Limb (tissue), 2 donors: ENCODE data around the gene ESR1.
"Not testable (repeated sequence)": the region's sequence is repeated elsewhere in the genome, so short reads cannot be mapped to it uniquely, and the experiment has no call there.

Experiments used
- DNase-seq, 2 donors: peaks; one replicate each; pipeline ENCODE4 v3.0.0-alpha.2; 2016; ENCODE audit errors: extremely low spot score in 2 of 2

ESR1 gene

DNA sequence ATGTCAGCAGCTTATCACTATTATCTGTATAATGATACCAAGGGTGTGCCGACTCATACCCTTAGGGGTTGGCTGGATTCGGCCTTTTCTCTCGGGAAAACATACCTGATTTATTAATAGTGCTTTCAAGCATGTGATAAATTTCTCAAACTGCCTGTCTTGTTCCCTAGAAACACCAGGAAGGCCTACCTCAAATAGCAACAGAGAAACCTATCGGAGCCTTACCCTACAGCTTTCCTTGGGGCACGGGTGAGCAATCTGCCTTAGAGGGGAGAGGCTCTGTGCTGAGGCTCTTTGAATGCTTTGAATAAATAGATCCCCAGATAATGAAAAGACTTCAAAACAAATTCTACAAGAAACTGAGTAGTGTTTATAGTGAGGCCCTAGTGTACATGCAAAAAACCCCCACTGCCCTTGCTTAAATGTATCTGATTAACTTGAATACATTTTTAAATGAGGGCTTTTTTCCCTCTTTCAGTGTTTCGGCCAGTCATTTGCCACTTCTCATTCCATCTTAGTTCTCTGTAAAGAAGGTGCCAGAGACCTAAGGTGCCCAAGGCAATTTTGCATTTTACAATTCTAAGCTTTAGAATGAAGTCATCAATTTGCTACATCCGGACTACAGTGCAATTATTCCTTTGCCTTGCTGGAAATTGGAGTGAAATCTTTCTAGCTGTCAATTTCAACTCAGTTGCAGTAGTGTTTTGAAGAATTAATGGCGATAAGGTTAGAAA lies 320.1 kb downstream of the ESR1 start:
- DNase-seq: no peak

- no peak for DNase-seq
These were observed 322.2 kb downstream of the ESR1 start for GRCh38 chr6:152129691-152130151.

GRCh38 chr6:152130441-152130840 lies 323.0 kb downstream of the ESR1 start:
- no peak for DNase-seq

GRCh38 chr6:152135755-152136448 lies 328.4 kb downstream of the ESR1 start:
- no peak for DNase-seq

DNA sequence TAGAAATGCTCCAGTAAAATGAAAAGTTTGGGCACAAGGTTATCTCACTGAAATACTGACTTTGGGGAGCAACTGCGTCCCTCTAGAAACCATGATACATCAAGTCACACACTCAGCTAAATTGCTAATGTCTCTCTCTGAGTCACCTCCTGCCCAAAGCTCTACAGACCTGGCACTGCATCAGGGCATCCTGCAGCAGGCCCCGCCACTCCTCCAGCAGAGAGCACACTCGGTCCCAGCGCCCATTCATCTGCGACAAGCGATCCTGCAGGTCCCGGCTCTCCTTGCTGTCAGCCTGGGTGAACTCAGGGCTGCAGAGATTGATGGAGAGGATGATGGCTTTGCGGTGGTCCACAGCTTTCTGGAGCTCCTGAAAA lies 329.0 kb downstream of the ESR1 start:
- DNase-seq: no peak

- DNase-seq: not testable (repeated sequence)
These were observed 330.9 kb downstream of the ESR1 start for GRCh38 chr6:152138344-152138743.

GRCh38 chr6:152142105-152142504 lies 334.6 kb downstream of the ESR1 start:
- DNase-seq: peak in 1 of 2 donors; percentile 18

- DNase-seq: no peak
These were observed 335.9 kb downstream of the ESR1 start for GRCh38 chr6:152143359-152143758.

- no peak for DNase-seq
These were observed 338.9 kb downstream of the ESR1 start for GRCh38 chr6:152146385-152146784.

- no peak for DNase-seq
These were observed 339.8 kb downstream of the ESR1 start for GRCh38 chr6:152147269-152147668.

DNA sequence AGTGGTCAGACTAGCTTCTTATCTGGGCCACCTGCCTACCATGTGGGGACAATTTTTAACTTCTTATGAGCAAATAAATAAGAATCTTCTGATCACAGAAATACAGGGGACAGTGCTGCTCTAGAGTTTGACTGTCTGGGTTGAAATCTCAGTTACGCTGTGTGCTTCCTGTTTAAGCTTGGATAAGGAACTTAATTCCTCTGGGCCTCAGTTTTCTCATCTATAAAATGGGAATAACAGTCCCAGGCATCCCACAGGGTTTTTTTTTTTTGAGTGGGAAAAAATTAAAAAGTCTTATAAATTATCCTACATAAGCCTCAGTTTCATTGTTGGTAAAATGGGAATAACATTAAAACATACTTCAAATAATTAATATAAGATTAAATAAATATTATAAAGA lies 340.9 kb downstream of the ESR1 start:
- DNase-seq: no peak

DNA sequence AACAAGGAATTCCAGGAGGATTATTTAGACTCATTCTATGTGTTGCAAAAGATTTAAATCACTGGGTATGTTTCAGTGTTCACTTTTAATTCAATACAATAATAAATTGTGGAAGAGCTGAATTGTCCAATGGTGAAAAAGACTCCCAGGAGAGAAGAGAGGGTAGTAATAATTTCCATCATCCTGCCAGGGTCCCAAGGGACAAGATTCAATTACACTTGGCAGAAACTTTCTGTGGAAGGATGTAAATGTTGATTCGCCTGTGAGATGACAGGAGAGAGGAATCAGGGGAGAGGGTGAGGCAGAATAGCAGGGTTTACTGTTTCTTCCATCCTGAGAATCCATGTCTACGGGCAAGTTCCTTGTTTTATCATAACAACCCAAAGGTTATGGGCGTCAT lies 342.7 kb downstream of the ESR1 start:
- no peak for DNase-seq

DNA sequence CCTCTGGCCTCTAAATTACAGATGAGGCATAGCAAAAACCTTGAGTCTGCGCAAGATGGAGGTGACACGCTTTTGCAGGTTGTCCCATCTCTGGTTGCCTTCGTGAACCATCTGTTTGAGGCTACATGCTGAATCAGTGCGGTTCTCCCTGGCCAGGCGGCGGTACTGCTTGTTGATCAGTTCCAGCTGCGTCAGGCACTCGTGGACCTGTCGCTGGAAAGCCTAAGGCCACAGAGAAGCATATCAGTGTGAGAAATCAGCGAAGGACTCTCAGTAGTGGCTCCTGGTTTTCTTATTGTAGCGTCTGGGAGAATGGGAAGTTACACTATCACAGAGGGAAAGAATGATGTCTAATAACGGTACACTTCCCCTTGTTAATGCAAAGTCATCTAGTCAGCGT lies 344.4 kb downstream of the ESR1 start:
- no peak for DNase-seq

- DNase-seq: no peak
These were observed 347.3 kb downstream of the ESR1 start for GRCh38 chr6:152154559-152155356.

- no peak for DNase-seq
These were observed 348.3 kb downstream of the ESR1 start for GRCh38 chr6:152155792-152156191.

DNA sequence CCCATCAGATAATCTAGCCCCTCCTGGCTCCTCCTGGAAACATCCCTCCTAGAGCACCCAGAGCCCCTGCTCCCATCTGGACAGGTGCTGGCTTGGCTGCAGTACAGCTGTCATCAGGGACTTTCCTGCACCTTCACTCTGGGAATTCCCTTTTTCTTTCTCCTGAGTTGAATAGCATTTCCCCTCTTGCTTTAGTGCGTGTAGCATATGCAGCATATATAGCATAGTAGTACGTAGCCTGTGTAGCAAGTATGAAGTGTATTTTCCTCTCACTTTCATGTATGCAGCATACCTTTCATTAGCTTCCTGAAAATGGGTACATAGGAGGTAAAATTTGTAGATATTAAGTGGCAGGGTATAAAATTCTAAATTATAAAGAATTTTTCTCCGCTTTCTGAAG lies 352.9 kb downstream of the ESR1 start:
- DNase-seq: no peak

- no peak for DNase-seq
These were observed 354.0 kb downstream of the ESR1 start for GRCh38 chr6:152161501-152161900.

DNA sequence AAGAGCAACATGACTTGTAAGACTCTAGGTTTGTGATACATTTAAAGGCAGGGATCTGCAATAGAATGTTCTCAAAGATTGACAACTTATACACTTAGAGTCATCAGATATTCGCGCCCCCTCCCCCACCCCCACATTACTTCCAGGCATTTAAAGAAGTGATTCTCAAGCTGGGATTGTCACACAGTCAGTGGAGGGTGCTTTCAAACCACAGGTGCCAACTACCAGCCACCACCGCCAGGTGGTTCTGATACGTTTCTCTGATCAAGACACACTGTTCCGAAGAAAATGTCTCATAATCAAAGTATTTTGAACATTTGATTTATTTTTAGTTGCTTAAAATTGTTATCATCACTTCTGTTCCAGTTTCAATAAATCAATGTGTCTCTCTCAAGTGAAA lies 357.5 kb downstream of the ESR1 start:
- DNase-seq: no peak

DNA sequence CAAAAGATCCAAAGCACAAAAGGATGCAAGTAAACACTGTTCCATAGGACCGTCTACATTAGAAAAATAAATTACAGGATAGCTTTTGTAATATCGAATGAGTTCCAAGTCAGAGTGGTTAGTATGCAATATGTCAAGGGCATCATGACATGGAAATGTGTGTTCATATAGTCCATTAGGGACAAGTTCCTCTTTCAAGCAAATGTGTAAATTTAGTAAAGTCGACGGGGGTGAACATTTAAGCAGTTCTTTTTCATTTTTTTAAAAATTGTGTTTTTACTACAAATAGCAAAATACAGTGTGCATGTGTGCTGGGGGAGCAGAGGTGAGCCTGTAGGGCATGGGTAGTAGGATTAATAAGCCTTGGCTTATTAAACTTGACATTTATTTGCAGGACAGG lies 359.0 kb downstream of the ESR1 start:
- no peak for DNase-seq

DNA sequence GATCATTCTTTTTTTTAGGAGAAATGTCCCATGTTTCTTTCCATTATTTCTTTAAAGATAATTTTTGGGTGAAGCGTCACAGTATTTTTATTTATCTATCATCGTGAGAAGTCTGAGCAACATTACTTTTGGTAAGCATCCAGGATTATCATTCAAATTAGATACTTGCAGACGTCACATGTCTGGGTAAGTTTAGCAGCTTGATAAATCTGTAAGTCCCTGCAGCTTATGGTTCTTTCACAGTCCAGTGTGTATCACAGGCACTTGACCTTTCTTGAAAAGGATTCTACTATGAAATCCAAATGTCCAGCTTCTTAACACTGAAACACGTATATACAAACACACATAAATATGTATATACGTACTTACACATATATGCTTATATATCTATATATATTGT lies 359.4 kb downstream of the ESR1 start:
- DNase-seq: no peak

DNA sequence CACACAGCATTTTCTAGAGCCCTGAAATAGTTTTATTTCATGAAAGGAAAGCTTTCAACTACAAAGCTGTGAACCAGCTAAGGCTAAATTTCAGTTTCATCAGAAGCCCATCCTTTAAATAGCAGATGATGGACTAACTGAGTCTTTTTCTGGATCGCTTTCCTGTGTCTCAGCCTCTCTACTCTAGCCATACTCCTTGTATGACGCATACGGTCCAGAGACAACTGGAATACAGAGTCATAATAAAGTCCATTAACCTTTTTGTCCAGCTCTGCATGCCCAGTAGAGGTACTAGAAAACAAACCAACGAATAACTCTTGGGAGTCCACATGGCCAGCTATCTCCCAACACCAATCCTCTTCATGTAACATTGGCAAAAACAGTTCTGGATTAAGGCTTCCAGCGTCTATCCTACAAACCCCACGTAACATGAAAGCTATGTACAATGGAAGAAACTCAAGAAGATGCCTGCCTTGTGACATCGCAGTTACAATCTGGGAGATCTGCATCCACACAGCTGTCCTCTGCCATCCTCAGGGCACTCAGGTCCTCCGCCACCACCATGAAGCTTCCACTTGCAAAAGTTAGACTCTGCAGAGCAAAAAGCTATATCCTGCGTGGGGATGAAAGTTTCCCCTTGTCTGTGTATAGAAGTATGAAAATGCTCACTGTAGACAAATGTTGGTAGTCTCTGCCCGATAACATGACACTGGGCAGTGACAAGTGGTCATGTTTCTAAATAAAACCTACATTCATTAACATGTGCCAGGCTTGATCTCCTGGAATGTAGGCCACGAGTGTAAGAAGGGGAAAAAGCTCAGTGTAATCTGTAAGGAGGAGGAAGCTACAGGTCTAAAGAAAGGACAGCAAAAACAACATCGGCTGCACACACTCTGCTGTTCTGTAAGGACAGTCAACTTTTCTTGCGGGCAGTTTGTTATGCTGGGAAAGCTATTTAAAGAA lies 360.4 kb downstream of the ESR1 start:
- no peak for DNase-seq
